ENCODE data around the gene RBM20. TPM values are rescaled to one million over a fixed set of nuclear protein-coding genes. Genes with fewer than 3 reads are reported as not detected.

Gene RBM20
- total RNA-seq, 1 experiment from 2014 or later = 0.17 TPM

DNA sequence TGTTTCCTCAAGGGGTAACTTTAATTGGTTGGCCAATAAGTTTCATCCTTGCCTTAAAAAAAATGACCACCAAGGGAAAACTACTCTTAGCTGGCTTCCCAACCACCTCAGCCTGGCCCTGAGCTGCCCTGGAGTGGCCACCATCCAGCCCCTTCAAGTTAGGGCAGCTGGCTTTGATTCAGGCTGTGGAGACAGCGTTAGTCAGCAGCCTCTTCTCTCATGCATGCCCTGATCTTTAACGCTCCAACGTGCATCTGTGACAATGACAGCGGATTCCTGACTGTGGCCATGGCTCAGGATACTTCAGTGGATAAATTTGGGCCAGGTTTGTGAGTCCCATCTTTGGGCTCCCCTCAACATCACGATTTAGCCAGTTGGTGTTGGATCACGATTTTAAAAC lies 111.6 kb downstream of the RBM20 start:
- no peak overlapping the region for H2BK20ac ChIP-seq (ENCODE audit: low read depth, low read length, poor library complexity, severe bottlenecking)
- Mint-ChIP-seq H3K4me3 (no peak overlapping the region), H3K27me3 (ENCODE audit: low read depth) (no peaks in the 10 kb centered on the region; the same call in none of the 2 replicates), H3K27ac (no peak overlapping the region), H3K36me3 (ENCODE audit: insufficient read depth in 1 of 3, low read depth in 3 of 3) (no peaks in the 10 kb centered on the region), H3K4me1 (0 out of 4 replicates have a peak, but pooled peaks cover 0 to 2% of the 10 kb centered on the region in 2 experiments), H3K9me3 (no peaks in the 10 kb centered on the region)
- H2BK12ac ChIP-seq (ENCODE audit: insufficient read length, low read depth, low read length) = no peak overlapping the region
- H3K18ac ChIP-seq (ENCODE audit: insufficient read length, low read depth, low read length) = no peak overlapping the region
- no peak for DNase-seq
- no peak overlapping the region for H2BK120ac ChIP-seq (ENCODE audit: low read depth, low read length, poor library complexity, severe bottlenecking)
- H2AFZ ChIP-seq (ENCODE audit: low read length) = no peak overlapping the region
- no peak overlapping the region for H3K23ac ChIP-seq (ENCODE audit: insufficient read length, low read depth, low read length)
- no peak overlapping the region for H3T11ph ChIP-seq (ENCODE audit: low read length)
- H3K79me2 ChIP-seq (ENCODE audit: insufficient read depth, low read length) = no peaks in the 10 kb centered on the region
- no peak overlapping the region for H3K14ac ChIP-seq (ENCODE audit: insufficient read depth, low read length)
- H4K5ac ChIP-seq (ENCODE audit: insufficient read length, low read depth, low read length) = no peak overlapping the region
- H3K4ac ChIP-seq (ENCODE audit: low read depth, low read length) = no peak overlapping the region
- no peaks in the 10 kb centered on the region for H3K23me2 ChIP-seq (ENCODE audit: insufficient read length, low read depth, low read length, poor library complexity, severe bottlenecking)
- H2BK15ac ChIP-seq (ENCODE audit: low read depth, low read length) = no peak overlapping the region
- H4K8ac ChIP-seq (replicated peaks; ENCODE audit: insufficient read length, low read depth, low read length) = no peak overlapping the region
- no peak overlapping the region for H3K4me2 ChIP-seq (ENCODE audit: insufficient read depth, insufficient read length, low read length)
- no peak overlapping the region for H2AK5ac ChIP-seq (ENCODE audit: insufficient read length, low read length)
- no peaks in the 10 kb centered on the region for H4K20me1 ChIP-seq (ENCODE audit: control insufficient read depth, insufficient read depth, insufficient read length)
- H3K27me3 ChIP-seq (ENCODE audit: insufficient read depth, low read length) = no peaks in the 10 kb centered on the region
- H3K9ac ChIP-seq (ENCODE audit: extremely low read depth, insufficient read length, low read length) = no peak overlapping the region
- H3K9me3 ChIP-seq (ENCODE audit: control insufficient read depth, low read depth, low read length) = no peaks in the 10 kb centered on the region
- H3K4me1 ChIP-seq (ENCODE audit: insufficient read depth, low read length) = no peaks in the 10 kb centered on the region
- TF ChIP-seq, protein P1, sequence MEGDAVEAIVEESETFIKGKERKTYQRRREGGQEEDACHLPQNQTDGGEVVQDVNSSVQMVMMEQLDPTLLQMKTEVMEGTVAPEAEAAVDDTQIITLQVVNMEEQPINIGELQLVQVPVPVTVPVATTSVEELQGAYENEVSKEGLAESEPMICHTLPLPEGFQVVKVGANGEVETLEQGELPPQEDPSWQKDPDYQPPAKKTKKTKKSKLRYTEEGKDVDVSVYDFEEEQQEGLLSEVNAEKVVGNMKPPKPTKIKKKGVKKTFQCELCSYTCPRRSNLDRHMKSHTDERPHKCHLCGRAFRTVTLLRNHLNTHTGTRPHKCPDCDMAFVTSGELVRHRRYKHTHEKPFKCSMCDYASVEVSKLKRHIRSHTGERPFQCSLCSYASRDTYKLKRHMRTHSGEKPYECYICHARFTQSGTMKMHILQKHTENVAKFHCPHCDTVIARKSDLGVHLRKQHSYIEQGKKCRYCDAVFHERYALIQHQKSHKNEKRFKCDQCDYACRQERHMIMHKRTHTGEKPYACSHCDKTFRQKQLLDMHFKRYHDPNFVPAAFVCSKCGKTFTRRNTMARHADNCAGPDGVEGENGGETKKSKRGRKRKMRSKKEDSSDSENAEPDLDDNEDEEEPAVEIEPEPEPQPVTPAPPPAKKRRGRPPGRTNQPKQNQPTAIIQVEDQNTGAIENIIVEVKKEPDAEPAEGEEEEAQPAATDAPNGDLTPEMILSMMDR (conservative IDR thresholded peaks at IDR 0.05) = no peak
- no peak overlapping the region for H3K27ac ChIP-seq (ENCODE audit: insufficient read length, low read depth, low read length)
- H2BK5ac ChIP-seq (ENCODE audit: insufficient read length, low read length) = no peak overlapping the region
- no peak overlapping the region for H3K56ac ChIP-seq (ENCODE audit: insufficient read length, low read depth, low read length)
- H3K79me1 ChIP-seq (ENCODE audit: insufficient read depth, low read depth, low read length, poor library complexity, severe bottlenecking) = no peaks in the 10 kb centered on the region
- H4K91ac ChIP-seq (ENCODE audit: insufficient read length, low read depth, low read length) = no peak overlapping the region
- WGBS (ENCODE audit: extremely low coverage, insufficient read length, low lambda C conversion rate) = no CpG with 5 or more reads among the region's 6 CpGs
